ENCODE measurements around the gene MADD.
"Not testable (repeated sequence)": the region's sequence is repeated elsewhere in the genome, so short reads cannot be mapped to it uniquely, and the experiment has no call there.

MADD gene

DNA sequence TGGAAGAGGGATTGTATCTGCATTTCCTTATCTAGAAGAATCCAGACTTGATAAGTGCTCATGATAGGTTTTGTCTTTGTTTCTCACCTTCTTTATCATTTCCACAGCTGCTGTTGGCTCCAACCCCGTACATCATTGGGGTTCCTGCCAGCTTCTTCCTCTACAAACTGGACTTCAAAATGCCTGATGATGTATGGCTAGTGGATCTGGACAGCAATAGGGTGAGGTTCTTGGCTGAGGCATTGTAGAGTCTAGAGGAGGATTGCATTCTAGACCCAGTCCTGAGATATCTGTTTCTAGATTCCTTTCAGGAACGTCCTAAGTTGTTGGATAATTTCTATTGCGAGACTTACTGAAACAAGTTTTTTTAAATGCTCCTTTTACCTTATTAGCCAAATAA lies 8.1 kb downstream of the MADD start:
- no peak for DNase-seq

GRCh38 chr11:47278769-47279168 lies 8.8 kb downstream of the MADD start:
- no peak for DNase-seq

- DNase-seq: no peak
Observed at GRCh38 chr11:47280099-47280498, 10.2 kb downstream of the MADD start.

- no peak for DNase-seq
Observed at GRCh38 chr11:47280860-47281259, 10.9 kb downstream of the MADD start.

- DNase-seq: no peak
Observed at GRCh38 chr11:47282462-47282861, 12.5 kb downstream of the MADD start.

DNA sequence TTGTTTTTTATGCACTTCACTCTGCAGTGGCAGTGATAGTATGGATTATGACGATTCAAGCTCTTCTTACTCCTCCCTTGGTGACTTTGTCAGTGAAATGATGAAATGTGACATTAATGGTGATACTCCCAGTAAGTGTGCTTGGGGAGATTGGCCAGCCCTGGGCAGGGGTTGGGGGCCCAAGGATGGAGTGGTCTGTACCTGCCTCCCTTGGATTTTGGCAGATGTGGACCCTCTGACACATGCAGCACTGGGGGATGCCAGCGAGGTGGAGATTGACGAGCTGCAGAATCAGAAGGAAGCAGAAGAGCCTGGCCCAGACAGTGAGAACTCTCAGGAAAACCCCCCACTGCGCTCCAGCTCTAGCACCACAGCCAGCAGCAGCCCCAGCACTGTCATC lies 14.2 kb downstream of the MADD start:
- no peak for DNase-seq

GRCh38 chr11:47285969-47286770 lies 16.2 kb downstream of the MADD start:
- DNase-seq: no peak

DNA sequence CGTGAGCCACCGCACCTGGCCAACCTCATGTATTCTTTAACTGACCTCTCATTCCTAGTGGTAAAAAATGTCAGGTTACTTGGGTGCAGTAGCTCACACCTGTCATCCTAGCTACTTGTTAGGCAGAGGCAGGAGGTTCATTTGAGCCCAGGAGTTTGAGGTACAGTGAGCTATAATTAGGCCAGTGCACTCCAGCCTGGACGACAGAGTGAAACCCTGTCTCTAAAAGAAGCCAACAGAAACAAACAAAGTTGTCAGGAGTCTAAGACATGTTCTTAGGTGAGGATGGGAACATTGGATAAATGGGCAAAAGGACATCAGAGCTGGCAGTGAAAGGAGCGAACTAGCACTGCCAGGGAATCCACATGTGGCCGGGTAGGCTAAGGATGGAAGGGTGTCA lies 18.1 kb downstream of the MADD start:
- no peak for DNase-seq

- DNase-seq: no peak
Observed at GRCh38 chr11:47289856-47290255, 19.9 kb downstream of the MADD start.

- no peak for DNase-seq
Observed at GRCh38 chr11:47295385-47295784, 25.5 kb downstream of the MADD start.

- no peak for DNase-seq
Observed at GRCh38 chr11:47296045-47296444, 26.1 kb downstream of the MADD start.

GRCh38 chr11:47299078-47299477 lies 29.1 kb downstream of the MADD start:
- no peak for DNase-seq

GRCh38 chr11:47302853-47303252 lies 32.9 kb downstream of the MADD start:
- DNase-seq: no peak

DNA sequence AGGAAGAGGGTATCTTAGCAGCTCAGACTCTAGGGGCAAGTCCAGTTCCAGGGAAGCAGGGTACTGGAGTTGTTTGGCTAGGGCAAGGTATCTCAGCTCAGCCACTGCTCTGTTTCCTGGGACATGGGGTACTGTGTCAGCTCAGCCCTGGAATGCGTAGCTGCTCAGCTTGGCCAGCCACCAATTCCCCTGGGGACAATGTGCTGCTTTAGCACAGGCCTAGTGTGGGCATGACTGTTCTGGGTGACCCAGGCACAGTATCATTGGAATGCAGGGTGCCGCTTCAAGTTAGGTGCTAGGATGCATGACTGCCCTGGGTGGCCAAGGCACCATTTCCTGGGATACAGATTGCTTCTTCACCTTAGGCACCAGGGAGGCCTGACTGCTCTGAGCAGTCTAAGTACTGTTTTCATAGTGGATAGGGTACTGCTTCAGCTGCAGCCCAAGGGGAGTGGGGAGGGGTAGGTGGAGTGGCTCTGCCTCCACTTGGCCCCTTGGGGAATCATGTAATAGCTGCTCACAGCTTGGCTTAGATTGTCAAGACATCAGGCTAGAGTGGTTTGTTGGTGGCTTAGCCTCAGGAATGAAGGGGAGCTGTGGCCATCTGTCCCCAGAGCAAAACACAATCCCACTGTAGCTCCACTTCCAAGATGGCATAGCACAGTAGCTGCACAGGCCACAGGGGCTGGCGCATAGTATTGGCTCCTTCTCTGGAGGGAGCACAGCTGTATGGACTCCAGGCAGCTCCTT lies 36.0 kb downstream of the MADD start:
- DNase-seq: no peak

DNA sequence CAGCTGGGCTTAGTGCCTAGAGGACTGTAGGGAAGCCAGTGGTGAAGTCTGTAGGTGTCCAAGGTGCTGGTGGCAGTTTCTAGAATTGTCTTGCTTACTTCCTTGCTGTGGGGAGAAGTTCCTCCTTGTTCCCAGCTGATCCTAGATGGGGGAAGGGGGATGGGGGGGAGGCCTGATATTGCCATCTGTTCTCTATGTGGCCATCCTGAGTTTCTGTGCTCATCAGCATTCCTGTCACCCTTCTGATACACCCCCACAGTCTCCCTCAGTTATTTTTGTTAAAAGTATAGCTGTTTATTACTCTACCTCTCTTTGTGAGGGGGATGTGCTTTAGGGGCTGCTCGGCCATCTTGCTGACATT lies 36.5 kb downstream of the MADD start:
- DNase-seq: no peak

GRCh38 chr11:47308050-47308823 lies 38.3 kb downstream of the MADD start:
- DNase-seq: no peak

GRCh38 chr11:47314992-47315391 lies 45.1 kb downstream of the MADD start:
- no peak for DNase-seq

- DNase-seq: not testable (repeated sequence)
Observed at GRCh38 chr11:47316501-47316900, 46.6 kb downstream of the MADD start.

DNA sequence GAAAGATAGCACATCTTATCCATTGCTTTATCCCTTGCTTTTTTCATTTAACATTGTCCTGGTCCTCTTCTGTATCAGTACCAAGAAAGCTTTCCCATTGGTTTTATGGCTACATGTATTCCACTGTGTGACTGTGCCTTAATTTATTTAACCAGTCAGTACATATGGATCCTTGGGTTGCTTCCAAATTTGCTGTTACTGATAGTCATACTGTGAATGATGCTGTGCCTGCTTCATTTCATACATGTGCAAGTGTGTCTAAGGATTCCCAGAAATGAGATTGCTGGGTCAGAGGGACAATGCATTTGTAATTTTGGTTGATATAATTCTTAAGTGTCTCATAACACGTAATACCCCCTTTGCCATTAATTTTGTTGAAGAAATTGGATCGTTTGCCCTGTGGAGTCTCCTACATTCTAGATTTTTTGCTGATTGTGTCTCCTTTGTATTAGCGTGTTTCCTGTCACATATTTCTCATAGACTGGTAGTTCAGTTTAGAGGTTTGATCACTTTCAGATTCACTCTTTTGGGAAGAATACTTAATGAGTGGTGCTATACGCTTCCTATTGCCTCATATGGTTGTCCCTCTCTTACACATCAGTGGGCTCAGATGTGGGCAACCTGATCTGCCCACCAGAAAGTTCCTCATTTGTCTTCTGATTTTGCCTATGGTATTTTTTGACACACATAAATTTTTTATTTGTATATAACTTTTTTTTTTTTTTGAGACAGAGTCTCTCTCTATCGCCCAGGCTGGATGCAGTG lies 47.3 kb downstream of the MADD start:
- no peak for DNase-seq

- no peak for DNase-seq
Observed at GRCh38 chr11:47318166-47318565, 48.2 kb downstream of the MADD start.

- DNase-seq: no peak
Observed at GRCh38 chr11:47324520-47324919, 54.6 kb downstream of the MADD start.

GRCh38 chr11:47325271-47326041 lies 55.5 kb downstream of the MADD start:
- no peak for DNase-seq

Measured in NCI-H748 treated with DMSO at 0.1 percent for 48 hours (cell line).